Bladder microvascular endothelial cell (primary cell): ENCODE data around the gene RIPPLY2. TPM values are rescaled to one million over a fixed set of nuclear protein-coding genes. Genes with fewer than 3 reads are reported as not detected.

ENCODE experiments used
- total RNA-seq: library from RNA; depleted of rRNA; stranded (reverse); fragments of >200 nt; gene quantifications from 2 replicates; pipeline ENCODE4 v1.2.3, GENCODE V29; 2014

RIPPLY2 gene
- 0.19 TPM in 1 of 2 replicates, not detected in the other for total RNA-seq

GRCh38 chr6:83853178-83854000 is at the start of gene RIPPLY2:
TSS of gene RIPPLY2 (plus strand) at chr6:83853360. CDS start at chr6:83853417, 57 bp downstream.

GRCh38 chr6:83859410-83860358 is 6.5 kb downstream of the RIPPLY2 start, which contains the start of gene CYB5R4:
TSS of gene CYB5R4 (plus strand) at chr6:83859689. CDS start at chr6:83859783, 94 bp downstream.

Other genes starting within 250 kb of the RIPPLY2 start
- 0.50 TPM in 1 of 2 replicates, not detected in the other for gene SNAP91, start 144.3 kb upstream of the RIPPLY2 start, total RNA-seq
- gene CYB5R4, start 6.3 kb downstream of the RIPPLY2 start, total RNA-seq = 1.6 and 4.9 TPM in 2 replicates
- 0.16 and 0.57 TPM in 2 replicates for gene MRAP2, start 180.4 kb downstream of the RIPPLY2 start, total RNA-seq